ENCODE data around the gene PHAX.
"Not testable (repeated sequence)": the region's sequence is repeated elsewhere in the genome, so short reads cannot be mapped to it uniquely, and the experiment has no call there.

The PHAX gene

DNA sequence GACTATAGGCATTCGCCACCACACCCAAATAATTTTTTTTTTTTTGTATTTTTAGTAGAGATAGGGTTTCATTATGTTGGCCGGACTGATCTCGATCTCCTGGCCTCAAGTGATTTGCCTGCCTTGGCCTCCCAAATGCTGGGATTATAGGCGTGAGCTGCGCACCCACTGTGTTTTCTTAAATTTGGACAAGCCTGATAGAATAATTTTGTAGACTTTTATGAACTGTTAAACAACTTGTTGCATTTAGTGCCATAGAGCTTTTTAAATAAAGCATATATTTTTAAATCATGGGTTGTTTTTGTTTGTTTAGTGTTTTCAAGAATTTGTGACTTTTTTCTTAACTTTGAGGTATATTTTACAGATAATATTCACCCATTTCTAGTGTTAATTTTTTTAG is 4.8 kb downstream of the PHAX start:
- no peak for DNase-seq (ENCODE audit: extremely low read depth, low read depth)
- H3K4me3 ChIP-seq (replicated peaks; ENCODE audit: low read depth, low read length), result no peak overlapping the region; the same call in 1 of the 2 replicates
- TF ChIP-seq, protein P1, sequence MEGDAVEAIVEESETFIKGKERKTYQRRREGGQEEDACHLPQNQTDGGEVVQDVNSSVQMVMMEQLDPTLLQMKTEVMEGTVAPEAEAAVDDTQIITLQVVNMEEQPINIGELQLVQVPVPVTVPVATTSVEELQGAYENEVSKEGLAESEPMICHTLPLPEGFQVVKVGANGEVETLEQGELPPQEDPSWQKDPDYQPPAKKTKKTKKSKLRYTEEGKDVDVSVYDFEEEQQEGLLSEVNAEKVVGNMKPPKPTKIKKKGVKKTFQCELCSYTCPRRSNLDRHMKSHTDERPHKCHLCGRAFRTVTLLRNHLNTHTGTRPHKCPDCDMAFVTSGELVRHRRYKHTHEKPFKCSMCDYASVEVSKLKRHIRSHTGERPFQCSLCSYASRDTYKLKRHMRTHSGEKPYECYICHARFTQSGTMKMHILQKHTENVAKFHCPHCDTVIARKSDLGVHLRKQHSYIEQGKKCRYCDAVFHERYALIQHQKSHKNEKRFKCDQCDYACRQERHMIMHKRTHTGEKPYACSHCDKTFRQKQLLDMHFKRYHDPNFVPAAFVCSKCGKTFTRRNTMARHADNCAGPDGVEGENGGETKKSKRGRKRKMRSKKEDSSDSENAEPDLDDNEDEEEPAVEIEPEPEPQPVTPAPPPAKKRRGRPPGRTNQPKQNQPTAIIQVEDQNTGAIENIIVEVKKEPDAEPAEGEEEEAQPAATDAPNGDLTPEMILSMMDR (IDR thresholded peaks at IDR 0.05; ENCODE audit: low read depth, low read length, missing control alignments), result no peak

DNA sequence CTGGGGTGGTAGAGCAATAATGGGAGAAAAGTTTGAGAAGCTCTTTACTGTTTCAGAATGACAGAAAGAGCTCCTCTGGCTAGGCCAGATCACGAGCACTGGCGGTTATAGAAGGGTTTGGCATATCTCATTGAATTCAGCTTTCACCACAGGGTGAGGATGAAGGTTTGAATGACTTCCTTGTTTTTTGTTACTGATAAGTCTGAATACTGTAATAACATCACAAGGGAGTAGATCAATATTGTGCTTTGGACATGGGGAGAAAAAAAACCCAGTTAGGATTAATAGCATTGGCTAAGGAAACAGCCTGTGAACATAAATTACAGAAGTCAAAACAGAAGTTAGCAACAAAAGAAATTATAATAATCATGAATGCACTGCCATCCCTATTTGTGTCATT is 9.4 kb downstream of the PHAX start:
- TF ChIP-seq, protein P1 (IDR thresholded peaks at IDR 0.05; ENCODE audit: low read depth, low read length, missing control alignments), result no peak
- DNase-seq (ENCODE audit: extremely low read depth, low read depth), result no peak
- no peak overlapping the region for H3K4me3 ChIP-seq (replicated peaks; ENCODE audit: low read depth, low read length)

DNA sequence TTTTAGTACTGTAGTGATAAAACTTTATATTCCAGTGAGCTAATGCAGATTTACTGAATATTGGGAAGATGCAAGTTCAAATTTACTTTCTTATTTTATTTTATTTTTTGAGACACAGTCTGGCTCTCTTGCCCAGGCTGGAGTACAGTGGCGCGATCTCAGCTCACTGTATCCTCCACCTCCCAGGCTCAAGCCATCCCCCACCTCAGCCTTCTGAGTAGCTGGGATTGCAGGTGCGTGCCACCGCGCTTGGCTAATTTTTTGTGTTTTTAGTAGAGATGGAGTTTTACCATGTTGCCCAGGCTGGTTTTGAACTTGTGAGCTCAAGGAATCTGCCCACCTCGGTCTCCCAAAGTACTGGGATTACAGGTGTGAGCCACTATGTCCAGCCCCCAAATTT is 9.9 kb downstream of the PHAX start:
- H3K4me3 ChIP-seq (replicated peaks; ENCODE audit: low read depth, low read length), result no peak overlapping the region
- TF ChIP-seq, protein P1 (IDR thresholded peaks at IDR 0.05; ENCODE audit: low read depth, low read length, missing control alignments), result no peak
- DNase-seq (ENCODE audit: extremely low read depth, low read depth), result no peak

DNA sequence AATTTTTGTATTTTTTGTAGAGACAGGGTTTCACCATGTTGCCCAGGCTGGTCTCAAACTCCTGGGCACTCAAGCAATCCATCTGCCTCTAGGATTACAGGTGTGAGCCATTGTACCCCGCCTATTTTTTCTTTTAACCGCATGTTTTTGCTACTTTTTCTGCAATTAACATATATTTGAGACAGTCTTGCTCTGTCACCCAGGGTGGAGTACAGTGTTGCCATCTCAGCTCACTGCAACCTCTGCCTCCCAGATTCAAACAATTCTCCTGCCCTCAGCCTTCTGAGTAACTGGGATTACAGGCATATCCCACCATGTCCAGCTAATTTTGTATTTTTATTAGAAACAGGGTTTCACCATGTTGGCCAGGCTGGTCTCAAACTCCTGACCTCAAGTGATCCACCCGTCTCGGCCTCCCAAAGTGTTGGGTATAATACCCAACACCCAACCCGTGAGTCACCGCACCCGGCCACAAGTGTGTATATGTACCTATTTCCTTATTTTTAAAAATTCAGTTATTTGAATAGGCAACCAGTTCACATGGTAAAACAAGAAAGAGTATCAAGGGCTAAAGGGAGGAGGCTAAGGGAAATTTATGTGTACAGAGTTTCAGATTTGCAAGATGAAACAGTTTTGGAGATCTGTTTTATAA is 13.3 kb downstream of the PHAX start:
- no peak for DNase-seq (ENCODE audit: extremely low read depth, low read depth)
- TF ChIP-seq, protein P1 (IDR thresholded peaks at IDR 0.05; ENCODE audit: low read depth, low read length, missing control alignments), result no peak
- no peak overlapping the region for H3K4me3 ChIP-seq (replicated peaks; ENCODE audit: low read depth, low read length)

DNA sequence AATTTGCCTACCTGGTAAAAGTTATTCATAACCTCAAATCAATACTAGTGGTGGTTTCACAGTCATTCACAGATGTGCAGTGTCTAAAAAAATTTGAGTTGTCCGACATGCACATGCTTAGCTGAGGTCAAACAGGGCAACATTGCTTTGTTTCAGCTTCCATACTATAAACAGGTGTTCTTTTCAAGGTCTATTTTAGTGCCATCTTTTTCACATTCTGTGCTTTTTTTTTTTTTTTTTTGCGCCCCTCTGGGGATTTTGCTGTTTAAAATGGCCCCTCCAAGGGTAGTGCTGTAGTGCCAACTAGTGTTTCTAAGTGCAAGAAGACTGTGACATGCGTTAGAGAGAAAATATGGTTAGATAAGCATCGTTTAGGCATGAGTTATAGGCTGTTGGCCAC is 14.5 kb downstream of the PHAX start:
- H3K4me3 ChIP-seq (replicated peaks; ENCODE audit: low read depth, low read length), result no peak overlapping the region
- DNase-seq (ENCODE audit: extremely low read depth, low read depth), result no peak
- TF ChIP-seq, protein P1 (IDR thresholded peaks at IDR 0.05; ENCODE audit: low read depth, low read length, missing control alignments), result no peak

DNA sequence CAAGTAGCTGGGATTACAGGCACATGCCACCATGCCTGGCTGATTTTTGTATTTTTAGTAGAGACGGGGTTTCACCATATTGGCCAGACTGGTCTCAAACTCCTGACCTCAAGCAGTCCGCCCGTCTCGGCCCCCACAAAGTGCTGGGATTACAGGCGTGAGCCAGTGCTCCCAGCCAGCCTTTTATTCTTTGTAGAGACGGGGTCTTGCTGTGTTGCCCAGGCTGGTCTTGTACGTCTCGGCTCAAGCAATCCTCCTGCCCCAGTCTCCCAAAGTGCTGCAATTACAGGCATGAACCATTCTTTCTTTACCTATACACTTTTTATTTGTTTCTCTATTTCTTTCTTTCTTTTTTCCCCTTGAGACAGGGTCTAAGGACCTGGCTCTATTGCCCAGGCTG is 16.9 kb downstream of the PHAX start:
- not testable (repeated sequence) for DNase-seq (ENCODE audit: extremely low read depth, low read depth); H3K4me3 ChIP-seq (replicated peaks; ENCODE audit: low read depth, low read length)

DNA sequence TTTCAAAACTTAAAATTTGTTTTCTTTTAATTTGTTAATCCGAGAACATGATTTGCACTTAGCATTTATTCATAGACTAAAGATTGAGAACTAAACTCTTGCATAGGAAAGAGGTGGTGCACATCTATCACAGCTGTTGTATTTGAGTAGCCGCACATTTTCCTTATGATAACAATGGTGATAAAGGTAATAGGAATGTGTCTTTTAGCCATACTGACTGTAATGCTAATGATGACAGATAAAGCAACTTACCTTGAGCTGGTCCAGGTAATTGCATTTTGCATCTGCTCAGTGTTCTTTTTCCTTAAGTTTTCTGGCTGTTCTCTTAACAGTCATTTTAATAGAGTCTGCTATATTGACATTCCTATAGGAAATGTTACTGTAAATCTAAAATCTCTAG is 19.0 kb downstream of the PHAX start:
- no peak for DNase-seq (ENCODE audit: extremely low read depth, low read depth)
- no peak overlapping the region for H3K4me3 ChIP-seq (replicated peaks; ENCODE audit: low read depth, low read length)
- TF ChIP-seq, protein P1 (IDR thresholded peaks at IDR 0.05; ENCODE audit: low read depth, low read length, missing control alignments), result no peak

Measured in HFF-Myc (cell line).